HTR-8/SVneo (cell line): Measurements from ENCODE around the gene SPRR4.

ENCODE experiments used
- DNase-seq: peaks from one replicate; pipeline ENCODE4 v3.0.0; 2011; ENCODE audit warnings: low spot score, mixed read lengths; ENCODE audit not compliant: insufficient read length
- FAIRE-seq: peaks from 2 replicates; lab custom pipeline; 2011; peaks lifted over from hg19 to GRCh38; lab: Jason Lieb, UNC

SPRR4 gene, protein sequence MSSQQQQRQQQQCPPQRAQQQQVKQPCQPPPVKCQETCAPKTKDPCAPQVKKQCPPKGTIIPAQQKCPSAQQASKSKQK

DNA sequence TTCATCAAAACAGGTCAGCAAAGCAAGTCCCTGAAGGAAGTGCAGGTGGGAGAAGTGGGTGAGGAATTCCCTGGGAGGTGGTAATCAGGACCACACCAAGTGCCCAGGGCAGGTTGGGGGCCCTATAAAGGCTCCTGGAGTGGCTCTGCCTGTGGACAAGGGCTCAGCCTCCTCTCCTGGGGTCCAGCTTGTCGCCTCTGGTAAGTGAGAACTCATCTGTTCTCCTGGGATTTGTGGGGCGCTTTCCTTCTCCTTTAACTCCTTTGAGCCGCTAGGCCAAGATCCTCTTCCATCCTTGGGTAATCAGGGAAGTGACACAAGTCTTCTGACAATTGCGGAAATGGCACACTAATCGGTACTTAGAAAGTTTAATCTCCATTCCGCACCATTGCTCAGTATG, at the start of gene SPRR4:
SPRR4 (plus strand) TSS at position 154 of the 400 bp plus-strand sequence. CDS start 1,243 bp downstream, outside the sequence.
- DNase-seq = no peak
- no peak for FAIRE-seq

DNA sequence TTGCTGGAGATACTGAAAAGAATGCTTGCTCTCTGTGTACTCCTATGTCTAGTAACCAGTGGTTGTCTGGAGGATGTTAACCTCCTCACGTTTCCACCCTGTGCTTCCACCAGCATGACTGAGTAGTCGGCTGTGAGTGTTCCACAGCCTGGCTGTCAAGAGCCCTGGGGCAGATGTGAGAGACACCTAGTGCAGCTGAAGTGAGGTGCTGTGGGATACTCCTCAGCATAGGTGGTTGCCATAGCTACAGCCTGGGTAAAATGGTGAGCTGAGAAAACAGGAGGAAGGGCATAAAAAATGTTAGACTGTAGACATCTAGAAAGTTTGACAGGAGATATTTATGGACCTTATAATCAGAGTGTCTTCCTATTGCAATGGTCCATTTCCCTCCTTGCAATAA, 46.3 kb upstream of the SPRR4 start:
- DNase-seq (no peak), FAIRE-seq (no peak)

DNA sequence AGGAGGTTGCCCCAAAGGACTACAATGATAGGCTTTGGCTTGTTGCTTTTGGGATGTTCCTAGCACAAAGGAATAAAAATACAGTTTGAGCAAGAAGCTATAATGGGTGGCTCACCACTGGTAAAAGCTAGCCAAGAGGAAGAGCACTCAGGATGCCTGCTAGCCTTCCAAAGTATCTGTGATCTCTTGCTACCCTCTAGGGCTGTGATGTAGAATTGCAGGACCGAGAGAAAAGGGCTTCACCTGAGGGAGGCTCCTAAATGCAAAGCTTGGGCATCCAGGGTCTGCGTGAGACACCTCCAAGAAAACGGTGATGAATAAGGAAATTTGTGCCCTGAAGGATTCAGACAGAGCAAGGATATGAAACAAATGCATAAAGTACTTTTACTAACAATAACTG, 44.4 kb upstream of the SPRR4 start:
- DNase-seq = no peak
- FAIRE-seq = no peak

DNA sequence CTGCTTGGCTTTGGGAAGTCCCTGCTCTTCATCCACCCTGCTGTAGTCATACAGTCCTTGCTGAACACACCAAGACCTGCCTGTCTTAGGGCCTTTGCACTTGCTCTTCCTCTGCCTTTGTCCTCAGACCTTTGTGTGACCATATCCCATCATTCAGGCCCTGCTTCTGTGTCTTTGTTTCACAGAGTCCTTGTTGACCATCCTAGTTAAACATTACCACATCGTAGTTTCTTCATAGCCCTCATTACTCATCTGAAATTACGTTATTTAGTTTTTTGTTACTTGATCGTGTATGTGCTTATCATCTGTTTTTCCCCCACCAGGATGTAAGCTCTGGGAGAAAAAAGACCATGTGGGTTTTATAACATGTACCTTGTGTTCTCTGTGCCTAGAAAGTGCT, 41.8 kb upstream of the SPRR4 start:
- no peak for FAIRE-seq

DNA sequence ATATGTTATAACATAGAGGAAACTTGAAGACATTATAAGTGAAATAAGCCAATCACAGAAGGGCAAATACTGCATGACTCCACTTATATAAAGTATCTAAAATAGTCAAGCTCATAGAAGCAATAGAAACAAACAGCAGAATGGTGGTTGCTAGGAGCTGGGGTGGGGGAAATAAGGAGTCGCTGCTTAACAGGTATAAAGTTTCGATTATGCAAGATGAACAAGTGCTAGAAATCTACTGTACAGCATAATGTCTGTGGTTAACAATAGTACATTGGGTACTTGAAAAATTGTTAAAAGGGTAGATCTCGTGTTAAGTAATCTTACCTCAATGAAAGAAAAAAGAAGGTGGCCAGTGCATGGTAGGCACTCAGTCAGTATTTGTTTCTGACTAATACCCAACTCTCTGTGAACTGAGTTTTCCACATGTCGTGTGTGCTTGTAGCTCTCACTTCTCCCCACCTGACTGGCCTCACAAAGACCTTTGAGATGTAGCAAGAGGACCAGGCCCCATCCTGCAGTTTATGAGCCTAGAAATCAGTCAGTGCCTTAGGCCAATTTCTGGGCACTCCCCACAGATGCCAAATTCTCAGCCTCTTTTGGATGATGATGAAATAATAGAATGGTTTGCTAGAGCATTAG, 38.2 kb upstream of the SPRR4 start:
- DNase-seq (no peak), FAIRE-seq (no peak)

More for the DNA sequence above, 41.8 kb upstream of the SPRR4 start:
- DNase-seq = no peak

DNA sequence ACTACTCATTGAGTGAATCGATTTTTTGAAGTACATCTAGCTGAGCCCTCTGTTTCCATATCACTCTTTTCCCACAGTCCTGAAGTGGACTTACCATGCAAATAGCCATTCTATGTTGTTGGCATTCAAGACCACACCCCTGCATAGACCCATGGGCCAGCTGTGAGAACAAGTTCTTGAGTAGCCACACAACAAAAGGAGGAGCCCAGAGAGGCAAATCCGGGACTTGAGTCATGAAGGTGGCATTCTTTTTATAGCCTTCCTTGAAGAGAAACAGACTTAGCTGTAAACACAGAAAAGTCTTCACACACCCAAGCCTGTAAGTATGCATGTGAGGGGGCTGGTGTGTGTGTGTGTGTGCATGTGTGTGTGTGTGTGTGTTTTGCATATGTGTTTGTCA, 37.3 kb upstream of the SPRR4 start:
- no peak for FAIRE-seq
- DNase-seq = no peak

DNA sequence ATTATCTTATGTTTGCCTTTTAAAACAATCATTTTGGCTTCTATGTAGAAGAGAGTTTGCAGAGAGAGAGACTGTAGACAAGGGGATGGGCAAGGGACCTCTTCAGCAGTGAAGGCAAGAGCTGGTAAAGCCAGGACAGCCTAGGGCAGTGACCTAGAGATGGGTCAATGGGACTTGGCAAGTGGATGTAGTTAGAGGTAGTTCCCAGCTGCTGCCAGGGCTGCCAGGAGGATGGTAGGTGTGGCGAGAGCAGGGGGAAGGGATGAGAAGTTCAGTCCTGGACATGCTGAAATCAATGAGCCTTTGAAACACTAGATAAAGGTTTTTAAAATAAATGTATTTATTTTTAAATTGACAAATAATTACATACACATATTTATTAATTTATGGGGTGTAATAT, 29.8 kb upstream of the SPRR4 start:
- FAIRE-seq = no peak
- DNase-seq = no peak

DNA sequence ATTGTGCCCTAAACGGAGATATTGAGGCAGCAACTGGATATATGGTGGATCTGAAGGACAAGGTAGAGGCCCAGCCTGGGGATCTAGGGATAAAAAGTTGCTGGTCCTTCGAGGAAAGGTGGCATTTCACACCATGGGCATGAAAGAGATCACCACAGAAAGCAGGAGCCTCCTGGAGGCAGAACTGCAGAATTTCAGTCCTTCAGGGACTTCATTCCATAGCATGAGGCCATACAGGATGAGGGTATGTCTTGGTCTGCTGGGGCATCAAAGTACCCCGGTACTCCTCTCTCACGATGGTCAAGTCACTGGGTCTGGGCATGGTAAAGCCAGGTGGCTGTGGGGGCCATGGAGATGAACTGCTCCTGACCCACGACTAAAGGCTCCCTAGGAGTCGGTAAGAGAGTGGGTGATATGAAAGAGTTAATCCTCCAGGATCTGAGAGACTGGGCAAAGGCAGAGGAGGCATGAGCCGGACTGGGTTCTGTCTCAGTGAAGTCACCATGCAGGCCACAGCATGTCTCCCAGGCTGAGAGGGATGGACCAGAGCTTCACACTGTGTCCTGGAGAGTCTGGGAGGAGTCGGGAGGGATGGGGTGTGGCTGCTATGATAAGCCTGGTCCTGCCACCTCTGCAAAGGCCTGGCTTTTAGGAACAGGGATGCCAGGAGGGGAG, 29.3 kb upstream of the SPRR4 start:
- DNase-seq (no peak), FAIRE-seq (no peak)

DNA sequence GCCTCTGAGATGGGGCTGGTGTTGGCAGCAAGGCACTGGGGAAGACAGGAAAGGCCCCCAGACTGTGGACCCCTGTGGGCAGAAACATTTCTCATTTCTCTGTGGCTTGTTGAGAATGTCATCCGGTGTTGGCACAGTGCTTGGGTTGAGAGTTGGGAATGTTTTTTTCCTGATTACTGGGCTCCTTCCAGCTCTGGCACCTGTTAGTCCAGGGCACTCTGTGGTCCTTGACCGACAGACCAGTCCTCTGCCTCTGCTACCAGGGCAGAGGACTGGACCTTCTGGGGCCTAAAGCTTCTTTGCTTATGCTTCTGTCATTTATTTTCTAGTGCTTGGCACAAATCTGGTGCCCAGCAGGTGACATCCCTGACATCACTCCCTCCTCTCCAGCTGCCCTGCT, 28.3 kb upstream of the SPRR4 start:
- DNase-seq (no peak), FAIRE-seq (no peak)

DNA sequence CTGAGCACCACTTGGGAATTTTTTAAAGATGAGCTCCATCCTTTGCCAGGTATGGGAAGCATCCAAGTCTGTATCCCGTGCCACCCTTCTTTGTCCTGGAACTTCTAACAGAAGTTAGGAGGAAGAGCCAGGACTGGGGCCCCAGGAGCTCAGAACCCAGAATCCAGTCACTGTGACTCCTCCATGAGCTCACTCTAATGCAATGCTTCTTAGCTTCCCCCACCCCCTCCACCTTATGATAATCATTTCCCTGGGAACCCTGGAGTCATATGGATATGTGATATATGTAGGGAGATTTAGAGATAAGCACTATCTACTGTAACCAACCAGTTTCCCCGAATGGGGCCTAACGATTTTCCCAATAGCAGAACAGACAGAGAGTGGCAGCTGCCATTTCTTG, 24.2 kb upstream of the SPRR4 start:
- FAIRE-seq (no peak), DNase-seq (no peak)

DNA sequence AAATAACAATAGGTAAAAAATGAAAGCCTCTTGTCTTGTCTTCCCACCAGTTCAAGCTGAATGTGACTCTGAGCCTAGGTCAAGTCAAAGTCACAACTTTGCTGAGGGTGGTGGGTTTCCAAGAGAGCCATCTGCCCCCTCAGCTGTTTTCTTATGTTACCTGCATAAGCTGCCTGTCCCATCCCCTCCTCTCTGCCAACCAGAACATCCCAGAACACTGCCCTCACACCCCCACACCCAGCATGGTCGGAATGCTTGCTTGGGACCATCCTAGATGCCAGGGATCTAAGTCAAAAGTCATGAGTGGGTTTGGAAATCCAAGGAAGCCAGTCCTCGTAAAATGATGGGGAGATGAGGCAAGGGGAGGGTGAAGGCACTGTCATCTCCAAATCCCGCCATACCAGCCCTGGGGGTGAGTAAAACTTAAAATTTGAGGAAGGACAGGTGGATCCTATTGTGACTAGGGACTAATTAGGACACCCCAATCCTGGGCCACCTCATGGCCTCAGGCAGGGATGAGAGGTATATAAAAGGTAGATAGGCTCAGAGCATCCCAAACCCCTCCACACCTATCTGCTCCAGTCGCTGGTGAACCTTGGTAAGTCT, 23.7 kb upstream of the SPRR4 start, which contains the start of gene SPRR5:
SPRR5 (plus strand) TSS at position 556 of the 606 bp plus-strand sequence. CDS start 1,349 bp downstream, outside the sequence.
- no peak for DNase-seq
- no peak for FAIRE-seq

DNA sequence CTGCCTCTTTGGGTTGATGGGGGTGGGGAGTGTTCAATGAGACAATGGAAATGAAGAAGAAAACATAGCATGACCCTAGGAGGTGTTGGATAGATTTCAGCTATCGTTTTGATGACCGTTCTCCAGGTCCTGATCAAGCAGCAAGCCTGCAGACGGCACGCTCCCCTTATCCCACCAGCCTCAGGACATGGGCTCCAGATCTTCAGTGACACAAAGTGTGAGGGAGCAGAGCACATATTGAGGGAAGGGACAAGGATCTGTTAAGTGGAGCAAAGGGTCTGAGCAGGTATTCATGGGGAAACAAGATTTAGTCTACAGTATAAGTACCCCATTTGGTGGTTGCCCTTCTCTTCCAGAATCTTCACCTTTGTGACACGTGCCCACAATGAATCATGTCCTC, 18.7 kb upstream of the SPRR4 start:
- DNase-seq (no peak), FAIRE-seq (no peak)

DNA sequence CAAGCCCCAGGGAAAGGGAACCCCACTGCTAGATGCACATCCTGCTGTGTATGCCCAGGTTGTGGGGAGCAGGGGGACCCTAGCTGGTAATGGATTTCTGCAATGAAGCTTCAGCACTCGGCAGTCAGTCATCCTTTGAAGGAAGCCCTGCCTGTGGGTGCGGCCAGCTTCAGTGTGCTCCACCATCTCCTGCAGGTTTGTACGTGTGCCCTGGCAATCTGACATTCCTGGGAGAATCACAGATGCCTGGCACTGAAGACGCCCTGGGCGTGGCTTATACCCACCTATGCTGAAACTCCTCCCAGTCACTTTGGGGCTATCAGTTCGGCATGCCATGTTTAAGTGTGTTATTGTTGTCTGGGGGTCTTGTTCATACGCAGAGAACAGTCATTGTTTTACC, 16.7 kb upstream of the SPRR4 start:
- DNase-seq (no peak), FAIRE-seq (no peak)

DNA sequence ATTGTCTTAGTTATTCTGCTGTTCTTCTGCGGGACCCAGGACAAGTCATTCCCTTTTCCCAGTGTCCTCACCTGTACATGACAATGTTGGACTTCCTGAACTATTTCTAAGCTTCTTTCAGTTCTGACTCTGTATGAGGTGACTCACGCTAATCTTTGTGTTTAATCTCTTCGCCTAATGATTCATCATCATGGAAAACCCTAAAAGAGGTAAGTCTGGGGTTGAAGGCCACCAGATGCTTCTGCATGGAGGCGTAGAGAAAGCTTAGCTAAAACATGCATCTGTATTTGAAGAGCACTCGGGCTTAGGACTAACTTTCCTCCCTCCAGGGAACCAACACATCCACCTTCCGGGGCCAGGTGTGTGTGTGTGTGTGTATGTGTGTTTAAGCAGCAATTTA, 16.0 kb upstream of the SPRR4 start:
- DNase-seq = no peak
- FAIRE-seq = no peak

DNA sequence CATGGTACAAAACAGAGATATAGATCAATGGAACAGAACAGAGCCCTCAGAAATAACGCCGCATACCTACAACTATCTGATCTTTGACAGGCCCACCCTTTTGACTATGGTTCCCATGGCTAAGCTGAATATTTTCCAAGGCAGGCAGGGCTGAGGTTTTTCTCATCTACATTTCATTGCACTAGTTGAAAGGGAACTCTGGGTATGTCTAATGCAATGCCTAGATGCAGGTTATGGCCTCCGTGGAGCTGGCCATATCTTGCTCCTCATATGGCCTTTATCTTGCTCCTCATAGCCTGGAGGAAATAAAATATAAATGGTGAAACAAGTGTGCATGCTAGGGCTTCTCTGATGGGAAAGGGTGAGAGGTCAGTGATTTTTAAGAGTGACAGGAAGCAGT, 12.9 kb upstream of the SPRR4 start:
- no peak for DNase-seq

DNA sequence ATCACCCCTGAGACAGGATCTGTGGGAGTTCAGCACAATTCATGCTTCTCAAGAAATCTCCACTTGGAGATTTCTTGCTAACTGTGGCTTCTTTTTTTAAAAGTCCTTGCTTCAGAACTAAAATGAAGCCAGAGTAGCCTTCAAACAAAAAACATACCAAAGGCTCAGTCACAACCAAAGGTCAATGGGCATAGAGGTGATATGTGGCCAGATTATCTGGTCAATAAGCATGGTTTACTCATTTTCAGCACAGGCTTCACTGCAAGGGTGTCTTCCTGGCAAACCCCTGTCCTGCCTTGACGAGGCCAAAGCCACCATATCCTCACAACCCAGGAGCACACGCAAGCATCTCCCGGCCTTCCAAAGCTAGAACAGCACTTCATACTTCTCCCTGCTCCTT, 11.2 kb upstream of the SPRR4 start:
- FAIRE-seq = no peak

More for the DNA sequence above, 12.9 kb upstream of the SPRR4 start:
- no peak for FAIRE-seq

DNA sequence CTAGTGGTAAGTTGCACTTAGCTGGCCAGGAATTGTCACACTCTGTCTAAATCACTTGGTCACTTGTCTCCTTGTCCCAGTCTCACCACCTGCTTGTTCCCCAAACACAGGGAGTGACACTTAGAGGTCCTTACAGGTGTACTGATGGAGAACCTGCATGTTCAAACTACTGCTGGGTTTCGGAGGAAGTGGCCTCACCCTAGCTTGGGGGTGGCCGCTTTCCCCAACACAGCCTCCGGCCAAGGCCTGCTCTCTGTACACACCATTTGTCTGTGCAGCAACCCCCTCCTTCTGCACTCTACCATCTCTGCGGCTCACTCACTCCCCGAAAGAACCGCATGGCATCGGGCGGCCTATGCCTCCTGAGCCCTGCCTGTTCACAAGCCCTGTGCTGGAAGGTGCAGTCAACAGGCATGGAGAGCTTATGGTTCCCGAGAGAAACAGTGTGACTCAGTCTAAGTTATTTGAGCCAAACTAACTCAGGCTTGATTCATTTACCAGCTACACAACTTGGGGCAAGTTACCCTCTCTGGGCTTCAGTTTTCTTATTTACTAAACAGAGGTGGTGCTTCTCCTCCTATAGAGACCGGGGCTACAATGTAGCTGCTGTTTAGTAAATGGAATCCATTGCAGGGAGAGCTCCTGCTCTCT, 10.5 kb upstream of the SPRR4 start:
- no peak for FAIRE-seq
- DNase-seq = no peak

More for the DNA sequence above, 11.2 kb upstream of the SPRR4 start:
- DNase-seq = no peak

DNA sequence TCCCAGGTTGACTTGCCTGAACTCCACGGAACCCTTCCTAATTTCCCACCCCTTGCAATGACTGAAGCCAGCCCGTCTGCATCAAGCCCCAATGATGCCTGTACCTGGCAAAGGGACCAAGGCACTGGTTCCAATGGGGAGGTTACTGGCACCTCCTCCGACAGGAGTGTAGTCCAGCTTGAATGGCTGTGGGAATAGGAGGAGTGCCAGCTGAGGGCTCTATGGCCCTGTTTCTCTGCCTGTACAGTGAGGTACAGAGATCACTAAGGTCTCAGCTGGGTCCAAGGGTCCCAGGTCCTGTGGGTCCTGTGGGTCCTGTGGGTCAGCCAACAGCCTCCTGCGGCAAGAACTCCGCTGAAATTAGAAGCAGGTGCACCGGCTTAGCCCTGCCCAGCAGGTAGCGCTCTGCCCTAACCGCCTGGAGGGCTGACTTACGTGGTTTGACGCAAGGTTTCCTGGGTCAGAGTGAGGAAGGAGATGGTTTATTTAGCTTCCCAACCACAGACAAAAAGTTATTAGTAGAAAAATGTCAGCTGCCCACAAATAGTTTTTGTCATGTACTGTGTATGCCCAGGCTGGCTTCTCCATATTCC, 9.9 kb upstream of the SPRR4 start:
- FAIRE-seq (no peak), DNase-seq (no peak)

DNA sequence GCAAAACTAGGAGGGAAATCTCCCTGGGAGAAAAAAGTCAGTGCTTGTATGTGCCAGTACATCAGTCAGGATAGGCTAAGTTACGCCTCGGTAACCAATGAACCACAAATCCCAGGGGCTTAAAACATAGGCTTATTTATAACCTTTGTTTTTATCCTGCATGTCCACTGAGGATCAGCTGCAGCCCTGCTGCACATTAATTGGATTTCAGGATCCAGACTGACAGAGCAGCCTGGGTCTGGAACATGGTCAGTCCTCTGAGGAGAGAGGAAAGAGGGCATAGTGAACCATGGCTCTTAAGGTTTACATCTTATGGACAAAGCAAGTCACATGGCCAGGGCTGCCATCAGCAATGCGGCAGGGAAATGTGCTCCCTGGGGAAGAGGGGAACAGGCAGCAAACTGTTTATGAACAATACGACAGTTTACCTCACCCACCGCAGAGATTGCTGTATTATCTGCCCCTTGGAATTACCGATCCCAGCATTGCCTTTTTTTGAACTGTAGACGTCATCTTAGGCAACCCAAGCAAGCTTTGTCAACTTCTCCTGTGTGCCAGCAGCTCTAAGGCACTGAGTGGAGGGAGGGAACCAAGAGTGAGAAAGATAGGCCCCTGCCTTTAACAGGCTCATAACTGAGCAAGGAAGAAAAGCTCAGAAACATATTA, 9.1 kb upstream of the SPRR4 start:
- DNase-seq (no peak), FAIRE-seq (no peak)

DNA sequence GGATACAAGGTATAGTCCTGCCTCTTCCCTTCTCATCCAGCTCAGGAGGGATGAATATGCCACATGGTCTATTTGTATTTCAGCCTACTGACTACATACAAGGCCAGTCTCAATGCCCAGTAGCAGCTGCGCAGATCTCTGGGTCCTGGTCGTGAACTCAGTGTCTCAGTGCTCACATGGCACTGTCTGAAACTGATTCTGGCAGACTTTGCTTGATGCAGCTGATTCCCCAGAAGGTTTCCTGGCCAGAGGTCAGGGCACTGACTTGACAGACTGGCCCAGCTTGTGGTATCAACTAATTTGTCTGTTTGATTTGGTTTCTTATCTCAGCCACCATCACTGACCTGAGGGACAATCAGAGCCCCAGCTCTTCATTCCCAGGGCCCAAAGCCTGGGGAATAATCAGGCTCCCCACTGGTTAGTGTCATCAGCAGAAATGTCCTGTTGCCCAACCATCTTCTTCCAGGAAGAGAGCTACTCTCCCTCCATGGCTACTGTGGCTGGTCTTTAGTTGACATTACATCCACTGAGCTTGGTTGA, 7.5 kb upstream of the SPRR4 start:
- no peak for DNase-seq
- no peak for FAIRE-seq
